Measurements from ENCODE around the gene SLC25A48.

Gene SLC25A48, protein sequence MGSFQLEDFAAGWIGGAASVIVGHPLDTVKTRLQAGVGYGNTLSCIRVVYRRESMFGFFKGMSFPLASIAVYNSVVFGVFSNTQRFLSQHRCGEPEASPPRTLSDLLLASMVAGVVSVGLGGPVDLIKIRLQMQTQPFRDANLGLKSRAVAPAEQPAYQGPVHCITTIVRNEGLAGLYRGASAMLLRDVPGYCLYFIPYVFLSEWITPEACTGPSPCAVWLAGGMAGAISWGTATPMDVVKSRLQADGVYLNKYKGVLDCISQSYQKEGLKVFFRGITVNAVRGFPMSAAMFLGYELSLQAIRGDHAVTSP

DNA sequence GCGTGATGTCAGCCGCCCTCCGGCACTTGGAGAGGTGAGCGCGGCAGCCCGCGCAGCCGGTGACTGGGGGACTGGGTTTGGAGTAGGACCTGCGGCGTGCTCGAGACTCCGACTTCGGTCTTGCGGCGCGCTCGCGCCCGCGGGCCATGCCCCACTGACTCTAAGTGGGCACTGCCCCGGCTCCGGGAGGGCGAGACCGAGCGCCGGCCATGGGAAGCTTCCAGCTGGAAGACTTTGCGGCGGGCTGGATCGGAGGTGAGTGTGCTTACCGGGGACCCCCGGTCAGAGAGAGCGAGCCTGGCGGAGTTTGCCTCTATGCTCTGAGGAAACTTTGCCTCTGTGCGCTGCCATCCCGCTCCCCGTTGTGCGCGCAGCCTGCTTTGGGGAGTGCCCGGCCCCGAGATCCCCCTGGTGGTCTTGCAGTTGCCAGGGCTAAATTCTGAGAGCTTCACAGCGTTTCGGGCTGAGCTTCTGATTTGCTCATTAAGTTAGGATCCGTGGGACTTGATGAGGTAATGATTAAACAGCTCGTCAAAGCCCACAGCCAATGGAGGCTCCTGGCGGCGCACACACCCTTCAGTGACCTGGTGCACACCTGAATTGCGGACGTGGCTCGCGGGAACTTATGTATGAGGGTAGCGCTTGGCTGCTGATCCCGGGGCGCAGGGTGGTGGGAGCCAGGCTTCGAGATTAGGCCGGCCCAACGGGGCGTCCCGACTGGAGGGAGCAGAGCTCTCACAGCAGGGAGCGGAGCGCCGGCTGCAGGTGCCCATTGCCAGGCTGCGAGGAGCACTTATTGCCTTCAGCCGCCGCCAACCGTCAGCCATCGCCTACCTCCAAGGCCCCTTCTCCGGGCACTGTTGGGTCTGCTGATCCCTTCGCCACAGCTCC, at the start of gene SLC25A48:
SLC25A48 (plus strand) TSS at position 25 of the 891 bp plus-strand sequence; CDS start at position 210, 185 bp downstream.
- DNase-seq (ENCODE audit: insufficient read length, low spot score) (peak; percentile 55), FAIRE-seq (no peak)

DNA sequence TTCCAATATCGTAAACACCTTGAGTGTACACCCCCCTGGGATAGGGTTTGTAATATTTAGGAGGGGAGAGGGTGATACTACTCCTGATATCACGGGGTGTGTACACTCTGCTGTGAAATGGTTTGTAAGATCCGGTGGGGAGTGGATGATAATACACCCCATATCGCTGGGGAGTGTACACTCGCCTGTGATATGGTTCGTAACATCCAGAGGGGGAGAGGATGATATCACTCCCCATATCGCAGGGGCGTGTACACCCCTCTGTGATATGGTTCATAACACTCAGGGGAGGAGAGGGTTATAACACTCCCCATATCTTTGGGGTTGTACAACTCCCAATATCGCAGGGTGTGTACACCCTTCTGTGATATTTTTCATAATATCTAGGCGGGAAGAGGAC, 33.8 kb upstream of the SLC25A48 start:
- FAIRE-seq (no peak), DNase-seq (ENCODE audit: insufficient read length, low spot score) (no peak)

DNA sequence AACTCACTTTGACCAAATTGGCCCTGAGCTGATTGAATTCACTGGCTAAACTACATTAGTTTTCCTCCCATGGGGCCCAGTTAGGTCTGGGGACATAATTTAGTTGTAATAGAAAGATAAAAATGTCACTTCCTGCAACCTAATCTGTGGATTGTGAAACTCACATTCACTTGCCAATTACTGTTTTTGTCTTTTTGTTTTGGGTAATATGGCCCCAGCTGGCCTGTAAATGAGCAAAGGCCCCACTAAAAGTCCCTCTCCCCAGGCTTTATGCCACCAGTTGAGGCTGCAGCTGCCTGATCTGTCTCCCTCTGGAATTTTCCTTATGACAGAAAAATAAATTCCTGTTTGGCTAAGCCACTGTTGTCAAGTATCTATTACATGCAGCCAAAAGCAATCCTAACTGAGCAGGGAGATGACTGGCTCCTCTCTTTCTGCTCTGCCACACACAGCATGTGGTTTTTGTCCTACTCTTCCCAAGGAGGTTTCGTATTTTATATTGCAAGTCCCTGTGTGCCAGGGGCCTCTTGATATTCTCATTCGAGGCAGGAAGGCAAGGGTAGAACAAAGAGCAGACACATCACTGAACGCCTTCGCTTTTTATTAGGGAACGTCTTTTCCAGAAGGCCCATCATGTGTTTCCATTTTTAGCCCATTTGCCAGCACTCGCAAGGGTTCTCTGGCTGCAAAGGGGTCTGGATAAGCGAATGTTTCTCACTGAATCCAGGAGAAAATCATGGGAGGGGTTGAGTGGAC, 24.1 kb upstream of the SLC25A48 start:
- FAIRE-seq = no peak
- no peak for DNase-seq (ENCODE audit: insufficient read length, low spot score)

DNA sequence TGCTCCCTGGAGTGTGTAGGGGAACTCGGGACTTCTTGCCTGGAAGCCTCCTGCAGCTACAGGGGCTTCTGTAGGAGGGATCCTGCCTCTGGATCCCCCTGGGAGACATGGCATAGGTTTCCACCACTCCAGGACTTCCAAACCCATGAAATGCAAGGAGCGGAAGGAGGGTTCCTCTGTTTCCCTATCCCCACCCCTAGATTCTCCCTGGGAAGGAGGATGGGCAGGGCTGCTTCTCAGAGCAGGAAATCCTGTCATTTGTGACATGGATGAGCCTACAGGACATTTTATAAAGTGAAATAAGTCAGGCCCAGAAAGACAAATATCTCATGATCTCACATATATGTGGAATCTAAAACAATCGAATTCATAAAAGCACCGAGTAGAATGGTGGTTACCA, 23.5 kb upstream of the SLC25A48 start:
- FAIRE-seq = no peak

DNA sequence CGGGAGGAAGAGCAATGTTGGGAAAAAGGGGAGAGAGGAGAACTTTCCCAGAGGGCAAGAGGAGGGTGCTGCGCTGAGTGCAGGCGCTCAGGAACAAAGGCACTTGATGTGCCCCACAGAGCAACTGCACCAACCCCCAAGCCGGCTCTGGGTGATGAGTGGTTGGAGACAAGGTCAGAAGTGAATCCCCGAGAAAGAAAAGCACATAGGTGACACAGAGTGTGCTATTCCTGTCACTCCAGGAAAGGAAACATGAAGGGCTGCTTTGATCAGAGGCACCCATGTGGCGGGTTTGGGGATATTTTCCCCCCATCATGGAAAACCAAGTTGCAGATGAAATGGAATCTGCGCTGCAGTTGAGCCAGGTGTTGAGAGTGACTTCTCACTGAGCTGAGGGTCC, 20.7 kb upstream of the SLC25A48 start:
- no peak for DNase-seq (ENCODE audit: insufficient read length, low spot score)
- FAIRE-seq = no peak

More for the DNA sequence above, 23.5 kb upstream of the SLC25A48 start:
- no peak for DNase-seq (ENCODE audit: insufficient read length, low spot score)

DNA sequence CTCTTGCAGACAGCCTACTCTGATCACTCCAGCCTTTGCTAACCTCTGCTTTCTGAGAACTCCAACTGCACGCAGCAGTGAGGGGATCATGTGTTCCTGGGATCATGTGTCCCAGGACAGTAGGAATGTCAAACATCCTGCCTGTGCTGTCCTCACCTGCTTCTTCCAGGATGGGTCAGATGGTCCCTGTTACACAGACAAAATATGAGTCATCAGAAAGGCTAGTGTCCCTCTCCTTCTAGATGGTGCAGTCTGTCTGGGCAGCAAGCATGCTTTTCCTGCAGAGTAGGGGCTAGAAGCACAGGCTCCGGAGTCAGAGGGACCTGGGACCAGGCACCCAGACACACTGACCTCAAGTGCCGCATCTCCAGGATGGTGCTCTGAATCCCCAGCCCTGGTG, 20.1 kb upstream of the SLC25A48 start:
- DNase-seq (ENCODE audit: insufficient read length, low spot score) = no peak
- no peak for FAIRE-seq

DNA sequence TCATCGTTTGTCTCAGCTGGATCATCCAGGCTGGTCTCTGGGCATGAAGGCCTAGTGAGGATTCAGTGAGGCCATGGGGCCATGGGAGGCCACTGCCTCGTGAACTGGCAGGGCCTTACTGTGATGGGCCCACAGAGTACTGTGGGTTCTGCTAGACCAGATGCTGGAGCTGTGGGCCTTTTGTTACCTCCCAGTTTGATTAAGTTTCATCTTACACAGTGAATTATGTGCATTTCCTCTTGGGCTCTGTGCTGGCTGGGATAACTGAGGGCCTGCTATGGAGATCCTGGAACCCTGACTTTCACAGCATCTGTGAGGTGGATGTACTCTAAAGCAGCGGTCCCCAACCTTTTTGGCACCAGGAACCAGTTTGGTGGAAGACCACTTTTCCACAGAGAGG, 19.7 kb upstream of the SLC25A48 start:
- FAIRE-seq = no peak
- no peak for DNase-seq (ENCODE audit: insufficient read length, low spot score)

DNA sequence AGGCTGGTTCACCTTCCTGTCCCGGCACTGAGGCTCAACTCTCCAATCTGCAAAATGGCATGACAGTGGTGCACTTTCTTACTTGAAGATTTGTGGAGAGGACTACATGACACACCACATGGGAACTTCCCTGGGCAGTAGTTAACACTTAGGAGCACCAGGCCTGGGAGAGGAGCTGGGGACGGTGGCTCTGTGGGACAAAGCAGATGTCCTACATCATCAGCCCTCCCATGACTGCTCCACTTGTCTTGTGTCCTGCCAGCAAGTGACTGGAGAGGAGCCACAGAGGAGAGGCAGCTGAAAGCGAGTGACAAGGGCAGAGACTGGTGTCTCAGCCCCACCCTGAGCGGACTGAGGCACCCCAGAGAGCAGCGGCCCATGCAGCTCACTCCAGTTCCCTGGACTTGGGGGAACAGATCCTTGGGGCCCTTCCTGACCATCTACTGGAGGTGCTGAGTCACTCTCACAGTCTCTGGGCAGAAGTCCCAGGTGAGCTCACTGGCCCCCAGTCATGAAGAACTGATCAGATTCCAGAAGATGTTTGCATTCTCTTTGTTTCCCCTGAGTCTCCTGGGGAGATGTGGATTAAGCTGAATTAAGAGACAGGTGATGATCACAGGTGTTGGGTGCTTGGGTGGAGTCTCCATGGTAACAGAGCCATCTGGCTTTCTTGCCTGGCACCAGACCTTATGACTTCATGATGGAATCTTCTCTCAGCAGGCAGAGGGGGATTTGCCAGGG, 13.2 kb upstream of the SLC25A48 start:
- FAIRE-seq = no peak
- DNase-seq (ENCODE audit: insufficient read length, low spot score) = no peak

DNA sequence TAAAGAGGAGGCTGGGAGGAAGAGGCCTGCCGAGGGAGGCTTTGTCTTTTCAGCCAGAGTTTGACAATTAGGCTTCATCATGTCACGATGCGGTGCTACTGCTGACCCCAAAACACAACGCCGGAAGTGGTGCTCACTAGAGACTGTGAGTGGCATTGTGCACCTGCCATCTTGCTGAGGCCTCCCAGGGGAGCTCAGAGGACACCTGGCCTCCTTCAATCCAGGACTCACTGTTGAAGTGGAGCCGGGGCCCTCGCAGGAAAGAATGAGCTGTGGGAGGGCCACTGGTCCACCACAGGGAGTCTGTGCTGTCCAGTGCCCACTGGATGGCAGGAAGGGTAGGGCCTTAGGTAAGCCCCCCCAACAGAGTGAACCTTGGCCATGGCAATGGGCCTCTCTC, 12.7 kb upstream of the SLC25A48 start:
- no peak for FAIRE-seq
- no peak for DNase-seq (ENCODE audit: insufficient read length, low spot score)

DNA sequence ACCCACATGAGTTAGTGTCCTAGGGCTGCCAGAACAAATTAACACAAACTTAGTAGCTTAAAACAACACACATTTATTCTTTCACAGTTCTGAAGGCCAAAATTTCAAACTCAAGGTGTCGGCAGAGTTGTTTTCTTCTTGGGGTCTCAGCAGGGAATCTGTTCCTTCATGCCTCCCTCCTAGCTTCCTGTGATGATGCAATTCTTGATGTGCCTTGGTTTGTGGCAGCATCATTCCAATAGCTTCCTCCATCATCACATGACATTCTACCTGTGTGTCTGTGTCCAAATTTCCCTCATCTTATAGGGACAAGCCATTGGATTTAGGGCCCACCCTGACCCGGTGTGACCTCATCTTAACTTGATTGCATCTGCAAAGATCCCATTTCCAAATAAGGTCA, 12.2 kb upstream of the SLC25A48 start:
- DNase-seq (ENCODE audit: insufficient read length, low spot score) = no peak
- no peak for FAIRE-seq

DNA sequence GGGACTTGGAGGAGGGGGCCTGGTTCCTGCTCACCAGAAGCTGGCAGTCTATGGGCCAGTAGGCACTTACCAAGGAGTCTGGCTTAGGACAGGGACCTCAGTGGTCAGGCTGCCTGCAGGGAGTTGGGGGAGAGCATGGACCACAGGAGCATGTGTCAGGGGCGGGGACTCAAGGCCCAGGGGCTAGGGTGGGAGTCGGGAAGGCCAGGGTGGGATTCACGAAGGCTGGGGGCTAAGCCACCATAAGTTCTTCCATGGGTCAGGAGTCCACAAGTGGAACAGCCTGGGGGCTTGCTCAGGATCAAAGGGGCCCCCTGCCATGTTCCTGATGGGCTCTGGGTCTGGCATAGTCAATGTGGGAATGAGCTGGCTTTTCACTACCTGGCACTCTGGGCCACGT, 11.5 kb upstream of the SLC25A48 start:
- DNase-seq (ENCODE audit: insufficient read length, low spot score) (no peak), FAIRE-seq (no peak)

DNA sequence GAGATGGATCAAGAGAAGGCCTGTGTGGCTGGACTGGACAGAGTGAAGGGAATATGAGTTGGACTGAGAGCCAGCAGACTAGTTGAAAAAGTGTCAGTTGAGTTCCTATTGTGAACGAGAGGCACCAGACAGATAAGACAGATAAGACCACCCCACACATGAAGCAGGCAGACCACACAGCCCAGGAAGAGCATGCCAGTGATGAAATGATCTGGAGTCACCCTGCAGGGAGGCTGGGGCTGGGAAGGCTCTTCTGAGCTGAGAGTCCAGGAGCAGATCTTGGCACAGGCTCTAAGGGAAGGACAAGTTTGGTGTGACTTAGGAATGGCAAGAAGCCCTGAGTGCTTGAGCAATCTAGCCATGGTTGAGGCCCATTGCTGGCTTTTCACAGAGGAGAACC, 10.6 kb upstream of the SLC25A48 start:
- no peak for DNase-seq (ENCODE audit: insufficient read length, low spot score)
- no peak for FAIRE-seq

DNA sequence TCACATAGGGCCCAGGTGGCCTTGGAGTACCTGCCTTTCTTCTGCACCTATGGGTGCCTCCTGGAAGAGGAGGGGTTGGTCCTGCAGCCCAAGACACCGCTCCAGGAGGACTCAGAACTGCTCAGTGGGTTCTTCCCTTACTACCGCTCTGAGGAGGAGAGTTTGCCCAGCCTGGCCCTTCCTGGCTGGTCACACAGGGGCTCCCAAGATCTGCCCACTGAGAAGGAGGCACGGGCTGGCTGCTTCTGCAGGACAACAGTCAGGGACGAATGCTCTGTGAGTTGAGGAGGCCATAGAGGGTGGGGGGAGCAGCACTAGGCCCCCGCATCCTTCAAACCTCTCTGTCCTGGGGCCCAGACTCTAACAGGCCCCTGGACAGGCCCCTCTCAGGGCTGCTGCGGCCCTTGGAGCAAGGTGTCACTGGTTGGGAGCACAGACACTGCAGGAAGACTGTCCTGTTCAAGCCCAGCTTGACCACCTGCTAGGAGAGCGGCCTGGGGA, 9.9 kb upstream of the SLC25A48 start:
- FAIRE-seq (no peak), DNase-seq (ENCODE audit: insufficient read length, low spot score) (no peak)

DNA sequence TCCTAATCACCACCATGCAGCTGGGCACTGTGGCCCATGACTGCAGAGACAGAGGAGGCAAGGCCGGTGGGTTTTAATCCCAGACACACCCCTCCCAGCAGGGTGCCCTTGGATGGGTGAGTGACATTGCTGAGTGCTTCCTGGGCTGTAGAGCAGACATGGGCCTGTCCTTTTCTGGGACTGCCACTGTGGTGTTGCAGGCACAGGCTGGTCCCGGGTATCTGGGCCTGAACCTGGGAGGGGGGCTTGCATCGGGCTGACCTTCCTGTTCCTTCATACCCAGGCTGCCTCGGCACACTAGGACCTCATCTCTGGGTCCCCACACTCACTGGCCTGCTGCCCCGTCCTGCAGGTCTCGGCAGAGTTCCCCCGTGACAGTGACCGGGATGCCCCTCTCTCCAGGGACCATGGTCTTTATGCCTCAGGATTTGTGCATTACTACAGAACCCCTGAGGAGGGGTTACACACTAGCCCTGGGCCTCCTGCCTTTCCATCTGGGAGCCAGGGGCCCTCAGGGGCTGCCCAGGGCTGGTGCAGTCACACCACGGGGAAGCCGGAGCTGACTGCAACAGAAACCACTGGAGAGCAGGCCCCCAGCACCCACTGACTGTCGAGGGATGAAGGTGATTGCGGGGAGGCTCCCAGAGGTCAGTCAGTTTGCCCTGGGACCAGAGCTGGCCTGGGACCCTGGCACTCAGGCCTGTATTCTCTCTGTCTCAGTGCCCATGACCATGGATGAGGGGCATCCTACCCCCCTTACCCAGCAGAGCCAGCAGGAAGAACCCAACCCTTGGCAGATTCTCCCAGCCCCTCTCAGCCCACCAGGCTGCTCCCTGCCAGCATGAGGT, 8.9 kb upstream of the SLC25A48 start:
- no peak for DNase-seq (ENCODE audit: insufficient read length, low spot score)
- FAIRE-seq = no peak

DNA sequence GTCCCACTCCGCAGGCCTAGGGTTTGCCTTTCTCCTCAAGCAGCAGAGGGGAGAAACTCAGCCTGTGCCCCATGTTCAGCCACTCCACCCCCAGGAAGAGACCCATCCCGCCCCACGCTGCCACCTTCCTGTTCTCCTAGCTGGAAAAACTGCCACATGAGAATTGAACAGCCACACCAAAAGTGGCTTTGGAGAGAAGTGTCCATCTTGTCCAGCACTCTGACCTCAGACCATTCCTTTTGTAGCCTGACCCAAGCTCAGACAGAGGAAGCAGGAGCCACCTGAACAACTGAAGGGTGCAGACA, 8.3 kb upstream of the SLC25A48 start:
- FAIRE-seq = no peak
- no peak for DNase-seq (ENCODE audit: insufficient read length, low spot score)

DNA sequence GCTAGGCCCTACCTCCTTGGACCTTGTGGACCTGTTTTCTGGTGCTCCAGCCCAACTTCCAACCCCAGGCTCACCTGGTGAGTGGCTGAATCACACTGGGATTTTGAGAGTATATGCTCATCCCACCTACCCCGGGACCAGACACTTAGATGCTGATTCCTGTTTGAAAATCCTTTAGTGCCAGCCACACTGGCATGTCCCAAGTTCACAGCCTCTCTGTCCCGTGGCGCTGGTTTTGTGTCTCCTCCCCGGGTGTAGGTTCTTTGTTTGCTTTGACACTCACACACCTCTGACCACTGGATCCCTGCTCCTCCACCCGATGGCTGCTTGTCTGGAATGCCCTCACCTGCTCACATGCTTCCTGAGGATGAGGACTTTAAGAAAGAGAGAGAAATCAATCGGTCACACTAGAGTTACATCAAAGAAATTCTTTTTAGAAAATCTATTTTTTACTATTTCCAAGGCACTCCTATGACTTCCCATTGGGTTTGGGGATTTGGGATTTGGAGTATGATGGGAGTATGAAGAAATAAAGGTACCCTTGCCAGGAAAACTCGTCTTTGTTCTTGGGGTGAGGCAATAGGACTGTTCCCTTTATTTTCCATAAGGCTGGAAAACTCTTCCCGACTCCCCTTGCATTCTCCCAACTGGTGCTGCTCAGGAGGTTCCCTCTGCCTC, 7.3 kb upstream of the SLC25A48 start:
- no peak for DNase-seq (ENCODE audit: insufficient read length, low spot score)
- no peak for FAIRE-seq

DNA sequence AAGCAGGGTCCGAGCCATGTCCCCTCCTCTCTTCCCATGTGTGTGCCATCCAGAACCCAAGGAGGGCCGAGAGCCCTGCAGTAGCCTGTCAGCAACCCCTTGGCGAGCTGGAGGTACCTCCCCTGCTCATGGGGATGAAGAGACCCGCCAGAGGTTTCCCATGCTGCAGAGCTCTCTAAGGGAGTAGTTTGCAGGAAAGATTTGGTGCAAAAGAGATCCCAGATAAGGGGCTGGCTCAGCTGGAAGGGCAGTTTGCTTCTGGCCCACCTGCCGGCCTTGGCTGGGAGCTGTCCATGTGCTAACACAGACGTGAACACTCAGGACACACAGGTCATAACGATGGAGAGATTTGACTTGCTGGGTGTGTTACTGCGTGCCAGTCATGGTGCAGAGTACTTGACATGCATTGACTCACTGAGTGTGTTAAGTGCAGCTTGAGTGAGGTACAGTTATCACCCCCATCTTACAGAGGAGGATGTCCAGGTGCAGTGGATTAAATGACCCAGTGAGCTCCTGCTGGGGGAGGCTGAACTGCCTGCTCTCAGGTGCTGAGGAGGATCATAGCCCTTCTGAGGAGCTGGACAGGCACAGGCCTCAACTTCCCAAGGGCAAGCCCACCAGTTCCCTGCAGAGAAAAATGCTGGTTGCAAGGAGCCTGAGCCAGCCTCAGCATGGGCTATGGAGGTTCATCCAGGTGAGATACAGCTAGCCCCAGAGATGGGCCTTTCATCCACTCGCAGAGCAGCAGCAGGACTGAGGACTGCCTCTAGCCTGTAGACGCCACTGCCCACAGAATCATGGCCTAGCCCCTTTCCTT, 6.3 kb upstream of the SLC25A48 start:
- no peak for DNase-seq (ENCODE audit: insufficient read length, low spot score)

DNA sequence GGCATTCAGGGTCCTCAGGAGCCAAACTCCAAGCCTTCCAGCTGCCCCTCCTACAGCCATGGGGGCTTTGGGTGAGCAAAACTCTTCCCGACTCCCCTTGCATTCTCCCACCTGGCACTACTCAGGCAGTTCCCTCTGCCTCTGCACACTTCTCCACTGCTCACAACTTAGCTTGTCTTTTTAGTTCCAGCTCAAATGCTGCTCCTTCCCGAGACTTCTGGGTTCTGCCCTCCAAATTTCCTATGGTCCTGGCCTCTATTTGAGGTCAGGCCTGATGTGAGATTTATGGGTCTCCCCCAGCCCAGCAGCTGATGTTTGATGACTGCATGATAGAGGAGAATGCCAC, 5.7 kb upstream of the SLC25A48 start:
- DNase-seq (ENCODE audit: insufficient read length, low spot score) (no peak), FAIRE-seq (no peak)

More for the DNA sequence above, 6.3 kb upstream of the SLC25A48 start:
- FAIRE-seq = no peak
